Activated T-helper 17 cell treated with anti-CD3 and anti-CD28 coated beads, Interleukin-2, amount 50 U/mL, for 72 hours (primary cell): ENCODE results near the gene CLEC16A. TPM values are rescaled to one million over a fixed set of nuclear protein-coding genes. Genes with fewer than 3 reads are reported as not detected.
"Not testable (repeated sequence)": the region's sequence is repeated elsewhere in the genome, so short reads cannot be mapped to it uniquely, and the experiment has no call there.

Experiments
- ATAC-seq: fragments of 150-1000 bp; cut with Tn5 transposase; replicated peaks from 2 replicates; pipeline ENCODE4 v1.10.0; 2021; ENCODE audit warnings: mild to moderate bottlenecking, moderate library complexity
- H3K27ac Mint-ChIP-seq: one replicate; pipeline ENCODE4 v1.8.0; 2022; ENCODE audit warnings: mixed read lengths
- H3K27me3 Mint-ChIP-seq: one replicate; pipeline ENCODE4 v1.8.0; 2022; ENCODE audit warnings: mixed read lengths
- H3K36me3 Mint-ChIP-seq: one replicate; pipeline ENCODE4 v1.8.0; 2022; ENCODE audit warnings: low read depth, mild to moderate bottlenecking, mixed read lengths
- H3K4me1 Mint-ChIP-seq: one replicate; pipeline ENCODE4 v1.8.0; 2022; ENCODE audit warnings: mixed read lengths
- H3K4me3 Mint-ChIP-seq: one replicate; pipeline ENCODE4 v1.8.0; 2022; ENCODE audit warnings: mild to moderate bottlenecking, mixed read lengths
- H3K9me3 Mint-ChIP-seq: one replicate; pipeline ENCODE4 v1.8.0; 2022; ENCODE audit warnings: mixed read lengths
- total RNA-seq, 2 donors: library from RNA; stranded (reverse); gene quantifications; one replicate each; pipeline ENCODE4 v1.2.3, GENCODE V29; 2022

CLEC16A gene
- total RNA-seq, 2 donors from 2014 or later = 24.3 to 24.8 TPM

DNA sequence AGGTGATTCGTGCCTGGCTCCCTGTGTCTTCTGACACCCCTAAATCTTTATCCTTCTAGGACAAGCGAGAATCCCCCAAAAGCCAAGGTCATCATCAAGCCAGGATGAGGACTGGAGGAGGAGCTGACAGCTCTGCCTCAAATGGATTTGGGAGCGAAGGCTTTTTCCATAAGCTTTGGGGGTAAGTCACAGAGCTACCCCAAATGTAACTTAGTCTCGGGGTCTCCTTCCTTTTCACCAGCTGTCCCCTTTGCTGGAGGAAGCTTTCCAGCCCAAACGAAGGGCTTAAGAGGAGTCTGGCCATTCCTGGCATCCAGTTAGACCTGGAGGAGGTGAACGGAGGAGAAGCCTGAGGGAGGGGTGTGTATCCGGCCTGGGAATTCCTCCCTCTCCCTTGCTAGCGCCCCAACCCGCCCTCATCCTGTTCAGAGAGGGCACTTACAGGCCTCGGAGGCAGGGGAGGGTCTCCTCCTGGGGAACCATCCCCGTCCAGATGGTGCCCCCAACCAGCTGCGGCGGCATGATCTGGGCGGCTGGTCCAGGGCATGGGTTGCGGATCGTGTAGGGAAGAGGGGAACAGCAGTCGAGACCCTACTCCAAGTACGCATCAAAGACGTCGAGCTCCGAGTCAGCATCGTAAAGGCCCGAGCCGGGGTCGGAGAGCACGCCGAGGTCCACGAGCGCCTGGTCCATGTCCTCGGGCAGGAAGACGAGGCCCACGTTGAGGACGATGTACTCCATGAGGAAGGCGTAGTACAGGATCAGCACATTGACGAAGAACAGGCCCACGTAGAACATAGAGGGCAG is 3.0 kb upstream of the CLEC16A start:
- Mint-ChIP-seq H3K9me3 (no peaks in the 10 kb centered on the region), H3K27ac (peak overlapping the region; percentile 68), H3K36me3 (peaks cover 42% of the 10 kb centered on the region), H3K4me3 (peak overlapping the region; percentile 90), H3K27me3 (no peaks in the 10 kb centered on the region), H3K4me1 (peaks cover 54% of the 10 kb centered on the region)
- ATAC-seq = no peak

DNA sequence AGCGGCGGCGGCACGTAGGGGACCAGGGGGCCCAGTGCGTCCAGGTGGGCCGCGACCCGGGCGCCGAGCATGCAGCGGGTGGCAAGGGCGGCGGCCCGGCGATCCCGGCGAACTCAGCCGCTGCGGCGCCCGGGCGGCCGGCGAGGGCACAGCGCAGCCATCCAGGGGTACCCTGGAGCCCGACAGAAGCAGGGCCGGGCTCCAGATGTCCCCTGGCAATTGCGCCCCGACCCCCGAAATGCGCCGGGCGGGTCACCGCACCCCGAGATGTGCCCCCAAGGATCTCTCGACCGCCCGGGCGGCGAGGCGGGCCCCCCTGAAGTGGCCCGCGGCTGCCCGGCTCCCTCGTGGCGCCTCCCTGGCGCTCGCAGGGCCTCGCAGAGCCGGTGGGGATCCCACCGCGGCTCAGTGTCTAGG is 2.4 kb upstream of the CLEC16A start:
- H3K27me3 Mint-ChIP-seq, ATAC-seq, H3K9me3 Mint-ChIP-seq: not testable (repeated sequence)
- Mint-ChIP-seq H3K27ac (peak overlapping the region; percentile 68), H3K4me1 (peaks cover 49% of the 10 kb centered on the region), H3K4me3 (peak overlapping the region; percentile 91), H3K36me3 (peaks cover 39% of the 10 kb centered on the region)

DNA sequence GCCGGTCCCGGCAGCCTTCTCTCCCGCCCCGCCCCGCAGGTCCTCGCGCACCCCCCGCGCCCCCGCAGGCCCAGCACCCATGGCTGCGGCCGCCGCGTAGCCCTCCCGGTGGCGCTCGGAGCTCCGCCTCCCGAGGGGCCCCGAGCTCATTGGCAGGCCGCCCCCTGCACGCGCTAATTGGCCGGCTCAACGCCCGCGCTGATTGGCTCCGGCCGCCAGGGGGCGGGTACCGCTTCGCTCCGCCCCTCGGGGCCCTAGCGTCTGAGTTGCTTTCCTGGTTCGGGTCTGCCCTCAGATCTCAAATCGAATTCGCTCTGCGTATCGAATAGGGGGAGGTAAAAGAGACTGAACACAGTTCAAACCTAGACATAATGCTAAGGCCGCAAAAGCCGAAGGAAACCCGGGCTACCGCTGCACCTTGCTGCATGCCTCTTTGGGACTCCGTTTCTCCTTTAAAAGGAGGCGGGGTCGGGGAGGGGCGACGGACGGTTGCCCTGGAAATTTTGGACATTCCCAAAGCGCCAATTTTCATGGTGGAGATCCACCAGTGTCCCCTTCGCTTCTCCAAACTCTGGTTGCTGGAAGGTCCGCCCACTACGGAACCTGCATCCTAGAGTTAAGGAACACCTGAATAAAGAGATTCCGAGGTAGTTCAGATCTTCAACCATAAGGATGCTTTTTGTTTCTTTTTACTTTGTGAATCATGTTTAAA is 1.9 kb upstream of the CLEC16A start, which contains the start of gene DEXI:
Gene DEXI, minus strand, starts transcription at position 117 of the 712 bp plus-strand sequence. CDS start 463 bp downstream, outside the sequence.
- H3K4me3 Mint-ChIP-seq = peak within 1 kb of the TSS; percentile 91
- no peaks in the 10 kb centered on the region for H3K27me3 Mint-ChIP-seq
- H3K36me3 Mint-ChIP-seq = peaks cover 34% of the 10 kb centered on the region
- peak within 1 kb of the TSS; percentile 68 for H3K27ac Mint-ChIP-seq
- peak; percentile 80 for ATAC-seq
- peaks cover 49% of the 10 kb centered on the region for H3K4me1 Mint-ChIP-seq
- no peaks in the 10 kb centered on the region for H3K9me3 Mint-ChIP-seq

DNA sequence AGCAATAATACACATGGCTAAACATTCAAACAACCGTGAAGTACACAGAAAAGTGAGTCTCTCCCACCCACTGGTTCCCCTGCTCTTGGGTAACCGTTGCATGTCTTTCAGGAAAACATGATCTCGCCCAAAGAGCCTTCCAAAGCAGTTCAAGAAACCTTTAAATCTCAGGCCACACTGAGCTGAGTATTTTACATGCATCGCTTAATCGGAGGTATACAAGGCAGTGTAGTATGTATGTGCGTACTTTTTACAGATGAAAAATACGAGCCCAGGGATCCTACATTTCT is 1.4 kb upstream of the CLEC16A start:
- no peaks in the 10 kb centered on the region for H3K27me3 Mint-ChIP-seq
- no peak overlapping the region for H3K27ac Mint-ChIP-seq
- peak overlapping the region; percentile 91 for H3K4me3 Mint-ChIP-seq
- peaks cover 29% of the 10 kb centered on the region for H3K36me3 Mint-ChIP-seq
- peaks cover 45% of the 10 kb centered on the region for H3K4me1 Mint-ChIP-seq
- H3K9me3 Mint-ChIP-seq = no peaks in the 10 kb centered on the region
- no peak for ATAC-seq

DNA sequence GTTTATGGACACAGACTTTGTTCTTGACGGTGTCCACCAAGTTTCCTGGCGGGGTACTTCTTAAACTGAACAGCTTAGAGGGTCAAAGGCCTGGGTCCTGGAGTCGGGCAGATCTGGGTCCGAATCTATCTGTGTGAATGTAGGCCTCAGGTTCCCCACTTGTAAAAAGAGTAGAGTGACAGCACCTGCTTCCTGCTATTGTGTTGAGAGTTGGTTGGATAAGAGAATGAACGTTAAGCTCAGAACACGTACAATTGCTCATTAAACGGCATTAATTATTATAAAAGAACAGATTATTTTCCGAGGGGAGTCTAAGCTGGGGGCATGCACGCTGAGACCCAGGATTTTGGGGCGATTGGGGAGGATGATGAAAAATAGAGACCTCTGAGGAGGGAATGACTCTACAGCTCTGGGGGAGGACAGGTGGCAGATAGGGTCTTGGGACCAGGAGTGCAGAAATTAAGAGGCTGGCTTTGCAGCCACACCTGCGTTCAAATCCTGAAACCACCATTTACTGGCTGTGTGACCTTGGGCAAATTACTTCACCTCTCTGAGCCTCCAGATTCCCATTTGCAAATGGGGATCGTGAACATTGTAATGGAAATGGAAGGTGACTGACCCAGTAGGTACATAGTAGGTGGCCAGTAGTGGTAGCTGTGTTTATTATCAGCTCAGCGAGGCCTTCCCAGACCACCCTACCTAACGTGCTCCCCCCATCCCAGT is 862 bp downstream of the CLEC16A start:
- peaks cover 7% of the 10 kb centered on the region for H3K36me3 Mint-ChIP-seq

DNA sequence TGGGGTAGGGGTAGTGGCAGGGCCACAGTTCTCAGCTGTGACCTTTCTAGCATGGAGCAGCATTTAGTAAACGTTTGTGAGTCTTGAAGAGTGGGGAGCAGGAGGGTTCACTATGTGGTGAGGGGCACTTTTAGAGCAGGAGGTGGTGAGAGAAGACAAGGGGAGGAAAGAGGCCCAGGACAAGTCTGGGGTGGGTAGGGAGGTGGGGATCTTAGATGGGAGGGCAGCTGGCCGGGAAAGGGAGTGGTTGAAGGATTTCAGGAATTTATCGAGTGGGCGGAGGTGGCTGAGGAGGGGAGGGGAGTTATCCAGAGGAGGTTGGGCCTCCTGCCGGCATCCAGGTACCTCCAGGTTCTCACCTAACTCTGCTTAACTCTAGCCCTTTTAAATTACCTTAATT is 1.9 kb downstream of the CLEC16A start:
- no peaks in the 10 kb centered on the region for H3K27me3 Mint-ChIP-seq
- H3K36me3 Mint-ChIP-seq = no peaks in the 10 kb centered on the region
- H3K4me1 Mint-ChIP-seq = peaks cover 21% of the 10 kb centered on the region
- peak overlapping the region; percentile 21 for H3K27ac Mint-ChIP-seq
- H3K9me3 Mint-ChIP-seq = no peaks in the 10 kb centered on the region
- ATAC-seq = no peak
- H3K4me3 Mint-ChIP-seq = peak overlapping the region; percentile 91

More for the DNA sequence above, 862 bp downstream of the CLEC16A start:
- H3K27me3 Mint-ChIP-seq = no peaks in the 10 kb centered on the region
- no peak for ATAC-seq
- peak overlapping the region; percentile 91 for H3K4me3 Mint-ChIP-seq
- no peaks in the 10 kb centered on the region for H3K9me3 Mint-ChIP-seq
- H3K27ac Mint-ChIP-seq = peak overlapping the region; percentile 86
- peaks cover 30% of the 10 kb centered on the region for H3K4me1 Mint-ChIP-seq

DNA sequence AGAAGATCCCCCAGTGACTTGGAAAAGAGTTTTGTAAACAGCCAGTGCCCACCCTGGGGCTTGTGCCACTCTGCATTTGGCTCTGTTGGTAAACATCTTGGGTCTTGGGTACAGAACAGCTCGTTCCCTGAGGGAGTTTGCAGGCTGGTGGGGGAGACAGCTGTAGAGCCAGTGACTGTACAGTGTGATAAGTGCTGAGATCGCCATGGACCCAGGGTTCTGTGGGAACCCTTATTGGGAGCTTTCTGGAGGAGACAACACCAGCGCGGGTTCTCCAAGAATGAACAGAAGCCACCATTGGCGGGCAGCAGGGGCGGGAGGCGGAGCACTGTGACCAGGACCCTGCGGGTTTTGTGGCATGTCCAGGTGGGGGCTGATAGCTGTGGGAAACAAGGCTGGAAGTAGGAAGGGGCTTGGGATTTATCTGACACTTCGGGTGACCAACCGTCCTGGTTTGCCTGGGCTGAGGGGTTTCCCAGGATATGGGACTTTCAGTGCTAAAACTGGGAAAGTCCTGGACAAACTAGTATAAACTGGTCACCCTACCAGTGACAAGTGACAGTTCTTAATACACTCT is 2.9 kb downstream of the CLEC16A start:
- peaks cover 21% of the 10 kb centered on the region for H3K4me1 Mint-ChIP-seq
- no peaks in the 10 kb centered on the region for H3K36me3 Mint-ChIP-seq
- no peaks in the 10 kb centered on the region for H3K9me3 Mint-ChIP-seq
- H3K4me3 Mint-ChIP-seq = no peak overlapping the region
- no peaks in the 10 kb centered on the region for H3K27me3 Mint-ChIP-seq
- ATAC-seq = no peak
- peak overlapping the region; percentile 2 for H3K27ac Mint-ChIP-seq

DNA sequence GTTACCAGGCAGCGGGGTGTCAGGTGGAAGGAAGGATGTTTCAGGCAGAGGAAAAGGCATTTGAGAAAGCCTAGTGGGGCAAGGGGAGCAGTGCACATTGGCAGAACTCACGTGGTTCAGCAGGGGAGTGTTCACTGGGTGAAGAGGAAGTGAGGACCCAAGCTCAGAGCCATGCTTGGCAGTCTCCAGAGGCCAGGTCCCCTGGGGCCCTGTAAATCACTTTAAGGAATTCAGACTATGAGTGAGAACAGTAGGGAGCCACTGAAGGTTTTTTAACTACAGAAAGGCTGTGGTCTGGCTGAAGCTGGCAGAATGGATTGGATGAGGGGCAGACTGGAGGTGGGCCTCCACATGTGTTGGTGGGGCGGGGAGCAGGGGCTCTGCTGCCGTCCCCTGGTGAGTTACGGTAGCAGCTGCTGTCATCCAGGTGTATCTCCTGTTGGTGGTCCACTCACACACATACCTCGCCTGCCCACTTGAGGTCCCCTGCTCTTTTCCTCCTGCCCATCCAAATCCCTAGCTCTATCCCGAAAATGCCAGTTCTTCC is 5.1 kb downstream of the CLEC16A start:
- ATAC-seq = peak; percentile 44
- no peaks in the 10 kb centered on the region for H3K36me3 Mint-ChIP-seq
- no peaks in the 10 kb centered on the region for H3K9me3 Mint-ChIP-seq
- H3K4me1 Mint-ChIP-seq = peaks cover 29% of the 10 kb centered on the region
- peak overlapping the region; percentile 51 for H3K27ac Mint-ChIP-seq
- H3K27me3 Mint-ChIP-seq = no peaks in the 10 kb centered on the region
- H3K4me3 Mint-ChIP-seq = peak overlapping the region; percentile 8

DNA sequence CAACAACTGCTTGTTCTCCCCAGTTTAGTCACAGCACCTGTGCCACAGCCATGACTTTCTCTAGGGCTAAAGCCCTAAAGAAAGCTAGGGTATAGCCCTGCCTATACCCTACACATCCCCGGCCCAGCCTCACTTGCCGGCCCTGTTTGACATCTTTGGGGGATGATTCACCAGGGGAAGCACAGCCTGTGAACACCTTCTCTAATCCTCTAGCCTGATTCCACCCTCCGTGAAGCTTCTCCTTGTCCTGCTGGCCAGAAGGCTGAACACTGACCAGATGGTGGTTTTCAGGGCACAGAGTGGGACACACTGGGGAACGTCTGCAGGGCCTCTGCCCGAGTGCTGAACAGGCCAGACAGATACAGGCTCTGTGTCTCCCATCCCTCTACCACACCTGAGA is 6.0 kb downstream of the CLEC16A start:
- Mint-ChIP-seq H3K27me3 (no peaks in the 10 kb centered on the region), H3K36me3 (no peaks in the 10 kb centered on the region), H3K27ac (peak overlapping the region; percentile 51), H3K9me3 (no peaks in the 10 kb centered on the region), H3K4me1 (peaks cover 32% of the 10 kb centered on the region), H3K4me3 (no peak overlapping the region)
- ATAC-seq = no peak

DNA sequence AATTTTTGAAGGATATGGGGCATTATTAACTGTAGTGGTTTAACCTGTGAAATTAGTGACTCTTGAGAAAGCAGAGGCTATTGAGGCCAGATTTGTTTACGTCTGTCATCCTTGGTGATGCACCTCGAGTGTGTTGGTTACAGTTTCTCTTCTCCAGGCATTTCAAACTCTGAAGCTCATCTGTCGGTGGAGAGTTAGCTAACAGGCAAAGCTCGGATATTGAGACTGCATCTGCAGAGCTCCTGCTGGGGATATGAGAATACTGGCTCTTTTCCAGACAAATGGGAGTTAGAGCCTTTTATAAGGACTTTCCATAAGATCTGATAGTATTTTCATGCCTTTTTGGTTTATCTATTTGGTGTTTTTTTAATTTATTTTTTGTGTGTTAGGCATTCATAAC is 6.7 kb downstream of the CLEC16A start:
- Mint-ChIP-seq H3K36me3 (no peaks in the 10 kb centered on the region), H3K4me1 (peaks cover 28% of the 10 kb centered on the region), H3K27ac (no peak overlapping the region), H3K4me3 (no peak overlapping the region), H3K27me3 (no peaks in the 10 kb centered on the region), H3K9me3 (no peaks in the 10 kb centered on the region)
- ATAC-seq = no peak

DNA sequence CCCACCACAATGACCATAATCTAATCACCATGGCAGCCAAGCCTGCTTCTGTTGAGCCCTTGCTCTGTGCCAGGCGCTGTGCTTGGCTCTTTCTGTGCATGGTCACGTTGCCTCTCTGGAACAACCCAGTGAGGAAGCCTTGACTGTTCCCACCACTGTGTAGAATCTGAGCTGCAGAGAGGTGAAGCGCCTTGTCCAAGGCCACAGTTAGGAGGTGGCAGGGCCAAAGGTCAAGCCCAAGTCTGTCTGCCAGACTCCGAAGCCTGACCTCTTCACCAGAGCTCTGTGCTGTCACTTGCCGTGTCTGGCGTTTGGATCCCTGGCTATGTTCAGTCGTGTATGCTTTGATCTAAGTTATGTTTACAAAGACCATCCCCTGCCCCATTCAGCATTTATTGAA is 10.5 kb downstream of the CLEC16A start:
- H3K9me3 Mint-ChIP-seq = no peaks in the 10 kb centered on the region
- H3K4me1 Mint-ChIP-seq = peaks cover 29% of the 10 kb centered on the region
- H3K36me3 Mint-ChIP-seq = peaks cover 27% of the 10 kb centered on the region
- H3K4me3 Mint-ChIP-seq = peak overlapping the region; percentile 27
- H3K27me3 Mint-ChIP-seq = no peaks in the 10 kb centered on the region
- ATAC-seq = no peak
- H3K27ac Mint-ChIP-seq = peak overlapping the region; percentile 4

DNA sequence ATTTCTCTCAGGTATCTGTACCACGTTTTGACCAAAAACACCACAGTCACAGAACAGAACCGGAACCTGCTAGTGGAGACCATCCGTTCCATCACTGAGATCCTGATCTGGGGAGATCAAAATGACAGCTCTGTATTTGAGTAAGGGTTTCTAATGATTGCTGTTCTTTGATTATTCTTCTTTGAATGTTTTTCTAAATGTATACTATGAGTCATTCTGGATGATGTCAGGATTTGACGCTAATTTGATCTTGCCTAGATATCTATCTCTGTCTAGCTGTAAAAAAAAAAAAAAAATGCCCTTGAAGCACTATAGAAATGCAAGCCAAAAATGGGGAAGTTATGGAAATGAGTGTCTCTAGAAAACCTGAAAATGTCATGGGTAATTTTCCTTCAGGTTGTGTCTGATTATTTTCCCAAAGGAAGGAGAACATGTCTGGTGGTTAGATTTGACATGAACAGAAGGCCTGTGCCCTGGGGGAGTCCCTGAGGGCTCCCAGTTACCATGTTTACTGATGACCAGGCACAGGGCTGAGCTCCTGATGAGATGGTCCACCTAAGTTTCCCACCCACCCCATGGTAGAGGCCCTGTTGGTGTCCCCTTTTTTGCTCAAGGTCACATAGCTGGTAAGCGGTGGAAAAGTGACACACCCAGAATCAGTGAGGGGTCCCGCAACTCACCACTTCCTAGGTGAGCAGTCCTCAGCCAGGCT is 13.6 kb downstream of the CLEC16A start:
- Mint-ChIP-seq H3K4me1 (peaks cover 42% of the 10 kb centered on the region), H3K9me3 (no peaks in the 10 kb centered on the region), H3K27ac (peak overlapping the region; percentile 82), H3K27me3 (no peaks in the 10 kb centered on the region), H3K36me3 (peaks cover 58% of the 10 kb centered on the region), H3K4me3 (peak overlapping the region; percentile 49)
- ATAC-seq = peak; percentile 76

DNA sequence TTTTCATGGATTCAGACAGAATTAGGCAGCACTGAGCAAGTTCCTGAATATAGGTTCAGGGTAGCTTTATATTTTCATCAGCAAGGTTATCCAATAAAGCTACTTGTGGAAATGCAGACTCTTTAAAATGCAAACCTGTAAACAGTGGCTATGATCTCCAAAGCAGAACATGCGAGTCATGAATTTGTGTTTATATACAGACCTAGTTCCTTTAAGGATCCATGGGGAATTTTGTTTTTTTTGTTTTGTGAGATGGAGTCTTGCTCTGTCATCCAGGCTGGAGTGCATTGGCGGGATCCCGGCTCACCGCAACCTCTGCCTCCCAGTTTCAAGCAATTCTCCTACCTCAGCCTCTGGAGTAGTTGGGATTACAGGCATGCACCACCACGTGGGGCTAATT is 14.8 kb downstream of the CLEC16A start:
- Mint-ChIP-seq H3K27me3 (no peaks in the 10 kb centered on the region), H3K9me3 (no peaks in the 10 kb centered on the region), H3K4me1 (peaks cover 41% of the 10 kb centered on the region), H3K36me3 (peaks cover 70% of the 10 kb centered on the region), H3K4me3 (no peak overlapping the region), H3K27ac (peak overlapping the region; percentile 82)
- ATAC-seq = no peak
